Ishikawa (cell line): ENCODE data around the gene ASAP3.

Source experiments
- FOXM1 ChIP-seq: IDR thresholded peaks from 2 replicates; pipeline ENCODE4 v1.6.1; 2012; ENCODE audit warnings: low read depth, borderline replicate concordance
- REST ChIP-seq: IDR thresholded peaks from 2 replicates; pipeline ENCODE4 v1.6.1; 2012; ENCODE audit warnings: low read depth, mild to moderate bottlenecking

- TF ChIP-seq REST, result no peak
- TF ChIP-seq FOXM1, result no peak
Measured at GRCh38 chr1:23506376-23507107, 22.6 kb upstream of the ASAP3 start.
